Neural cell (in vitro differentiated cells): ENCODE results near the gene FAM181B.

Experiments
- EP300 ChIP-seq: fragments of 450-650 bp; conservative IDR thresholded peaks from 2 replicates; pipeline ENCODE4 v1.6.1; 2014; ENCODE audit warnings: antibody characterized with exemption, mild to moderate bottlenecking, moderate library complexity; ENCODE audit not compliant: poor library complexity, severe bottlenecking
- RAD21 ChIP-seq: fragments of 450-650 bp; conservative IDR thresholded peaks from 2 replicates; pipeline ENCODE4 v1.6.1; 2014; ENCODE audit warnings: antibody characterized with exemption, mild to moderate bottlenecking, moderate library complexity
- TF ChIP-seq, protein P1 (sequence below): fragments of 450-650 bp; IDR thresholded peaks from 2 replicates; pipeline ENCODE4 v1.5.1; 2014; ENCODE audit warnings: antibody characterized with exemption, mild to moderate bottlenecking, moderate library complexity; ENCODE audit not compliant: poor library complexity, severe bottlenecking

DNA sequence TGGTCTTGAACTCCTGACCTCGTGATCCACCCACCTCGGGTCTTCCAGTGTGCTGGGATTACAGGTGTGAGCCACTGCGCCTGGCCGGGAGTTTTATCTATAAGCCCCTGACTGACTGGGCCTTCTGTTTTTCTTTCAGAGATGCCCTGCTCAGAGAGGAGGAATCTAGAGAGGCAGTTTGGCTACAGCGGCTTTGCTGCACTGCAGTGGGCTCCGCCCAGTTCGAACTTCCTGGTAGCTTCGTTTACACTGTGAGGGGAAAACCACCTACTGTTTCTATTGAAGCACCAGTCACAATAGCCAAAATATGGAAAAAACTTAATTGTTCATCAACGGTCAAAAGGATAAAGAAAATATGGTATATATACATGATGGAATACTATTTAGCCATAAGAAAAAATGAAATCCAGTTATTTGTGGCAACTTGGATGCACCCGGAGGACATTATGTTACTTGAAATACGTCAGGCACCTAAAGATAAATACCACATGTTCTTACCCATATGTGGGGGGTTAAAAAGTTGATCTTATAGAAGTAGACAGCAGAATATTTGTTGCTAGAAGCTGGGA is 31.9 kb upstream of the FAM181B start:
- no peak for TF ChIP-seq EP300
- TF ChIP-seq, protein P1, sequence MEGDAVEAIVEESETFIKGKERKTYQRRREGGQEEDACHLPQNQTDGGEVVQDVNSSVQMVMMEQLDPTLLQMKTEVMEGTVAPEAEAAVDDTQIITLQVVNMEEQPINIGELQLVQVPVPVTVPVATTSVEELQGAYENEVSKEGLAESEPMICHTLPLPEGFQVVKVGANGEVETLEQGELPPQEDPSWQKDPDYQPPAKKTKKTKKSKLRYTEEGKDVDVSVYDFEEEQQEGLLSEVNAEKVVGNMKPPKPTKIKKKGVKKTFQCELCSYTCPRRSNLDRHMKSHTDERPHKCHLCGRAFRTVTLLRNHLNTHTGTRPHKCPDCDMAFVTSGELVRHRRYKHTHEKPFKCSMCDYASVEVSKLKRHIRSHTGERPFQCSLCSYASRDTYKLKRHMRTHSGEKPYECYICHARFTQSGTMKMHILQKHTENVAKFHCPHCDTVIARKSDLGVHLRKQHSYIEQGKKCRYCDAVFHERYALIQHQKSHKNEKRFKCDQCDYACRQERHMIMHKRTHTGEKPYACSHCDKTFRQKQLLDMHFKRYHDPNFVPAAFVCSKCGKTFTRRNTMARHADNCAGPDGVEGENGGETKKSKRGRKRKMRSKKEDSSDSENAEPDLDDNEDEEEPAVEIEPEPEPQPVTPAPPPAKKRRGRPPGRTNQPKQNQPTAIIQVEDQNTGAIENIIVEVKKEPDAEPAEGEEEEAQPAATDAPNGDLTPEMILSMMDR: no peak
- TF ChIP-seq RAD21: no peak
